GM13976 (cell line): ENCODE measurements around the gene PHF23.

Experiments
- DNase-seq: peaks from one replicate; pipeline ENCODE4 v3.0.0; 2012; ENCODE audit warnings: low spot score
- in situ Hi-C: fragments of 300-500 bp; cut with MboI; formaldehyde crosslinking; loops from one replicate; pipeline ENCODE4 v1.12.0; 2022; ENCODE audit warnings: low sequenced_read_pairs, mixed read lengths, inconsistent platforms; ENCODE audit not compliant: unreplicated experiment
- TF ChIP-seq, protein P1 (sequence below): IDR thresholded peaks from 2 replicates; pipeline ENCODE4 v1.5.1; 2012; ENCODE audit warnings: borderline replicate concordance, mild to moderate bottlenecking; ENCODE audit not compliant: insufficient read depth; ENCODE audit errors: extremely low read depth, missing control alignments, control extremely low read depth

The PHF23 gene

DNA sequence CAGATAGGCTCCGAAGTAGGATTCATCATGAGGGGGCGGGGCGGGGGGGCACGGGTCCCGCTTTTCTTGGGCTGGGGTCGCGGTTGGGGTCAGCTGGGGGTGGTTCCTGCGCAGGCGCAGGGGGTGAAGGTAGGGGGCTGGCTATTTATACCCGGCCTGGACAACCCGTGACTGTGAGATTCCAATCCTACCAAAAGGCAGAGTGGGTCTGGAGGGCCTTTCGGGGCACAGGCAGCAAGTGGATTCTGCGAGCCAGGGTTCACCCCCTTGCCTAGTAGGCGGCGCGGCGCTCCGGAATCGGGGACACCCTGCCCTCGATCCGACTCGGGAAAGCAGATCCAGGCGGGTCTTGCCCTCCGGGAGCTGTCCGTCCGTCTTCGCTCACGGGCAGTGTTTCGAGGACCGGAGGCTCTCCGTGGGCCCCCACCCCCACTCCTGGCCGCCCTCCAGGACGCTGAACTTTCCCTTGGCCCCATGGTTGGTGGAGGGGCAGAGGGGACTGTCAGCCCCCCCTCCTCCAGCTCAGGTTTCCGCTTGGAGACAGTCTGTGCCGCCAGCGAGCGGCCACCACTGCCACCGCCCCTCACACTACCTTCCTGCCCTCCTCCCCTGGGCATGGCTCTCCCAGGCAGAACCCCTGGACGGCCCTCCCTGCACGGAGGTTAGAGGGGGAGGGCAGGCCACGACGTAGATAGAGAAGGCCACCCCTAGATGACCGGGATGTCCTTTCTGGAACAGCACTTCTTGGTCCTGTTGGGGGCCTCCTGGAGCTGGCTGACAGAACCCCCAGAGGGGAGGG lies 42.9 kb upstream of the PHF23 start:
- TF ChIP-seq, protein P1, sequence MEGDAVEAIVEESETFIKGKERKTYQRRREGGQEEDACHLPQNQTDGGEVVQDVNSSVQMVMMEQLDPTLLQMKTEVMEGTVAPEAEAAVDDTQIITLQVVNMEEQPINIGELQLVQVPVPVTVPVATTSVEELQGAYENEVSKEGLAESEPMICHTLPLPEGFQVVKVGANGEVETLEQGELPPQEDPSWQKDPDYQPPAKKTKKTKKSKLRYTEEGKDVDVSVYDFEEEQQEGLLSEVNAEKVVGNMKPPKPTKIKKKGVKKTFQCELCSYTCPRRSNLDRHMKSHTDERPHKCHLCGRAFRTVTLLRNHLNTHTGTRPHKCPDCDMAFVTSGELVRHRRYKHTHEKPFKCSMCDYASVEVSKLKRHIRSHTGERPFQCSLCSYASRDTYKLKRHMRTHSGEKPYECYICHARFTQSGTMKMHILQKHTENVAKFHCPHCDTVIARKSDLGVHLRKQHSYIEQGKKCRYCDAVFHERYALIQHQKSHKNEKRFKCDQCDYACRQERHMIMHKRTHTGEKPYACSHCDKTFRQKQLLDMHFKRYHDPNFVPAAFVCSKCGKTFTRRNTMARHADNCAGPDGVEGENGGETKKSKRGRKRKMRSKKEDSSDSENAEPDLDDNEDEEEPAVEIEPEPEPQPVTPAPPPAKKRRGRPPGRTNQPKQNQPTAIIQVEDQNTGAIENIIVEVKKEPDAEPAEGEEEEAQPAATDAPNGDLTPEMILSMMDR, result no peak
- in situ Hi-C loops, result loop anchor here (25.0 kb wide), 1 partner anchor 245 kb away; the partner anchor contains the start of genes SLC16A11 and SLC16A13
- peak; percentile 37 for DNase-seq

DNA sequence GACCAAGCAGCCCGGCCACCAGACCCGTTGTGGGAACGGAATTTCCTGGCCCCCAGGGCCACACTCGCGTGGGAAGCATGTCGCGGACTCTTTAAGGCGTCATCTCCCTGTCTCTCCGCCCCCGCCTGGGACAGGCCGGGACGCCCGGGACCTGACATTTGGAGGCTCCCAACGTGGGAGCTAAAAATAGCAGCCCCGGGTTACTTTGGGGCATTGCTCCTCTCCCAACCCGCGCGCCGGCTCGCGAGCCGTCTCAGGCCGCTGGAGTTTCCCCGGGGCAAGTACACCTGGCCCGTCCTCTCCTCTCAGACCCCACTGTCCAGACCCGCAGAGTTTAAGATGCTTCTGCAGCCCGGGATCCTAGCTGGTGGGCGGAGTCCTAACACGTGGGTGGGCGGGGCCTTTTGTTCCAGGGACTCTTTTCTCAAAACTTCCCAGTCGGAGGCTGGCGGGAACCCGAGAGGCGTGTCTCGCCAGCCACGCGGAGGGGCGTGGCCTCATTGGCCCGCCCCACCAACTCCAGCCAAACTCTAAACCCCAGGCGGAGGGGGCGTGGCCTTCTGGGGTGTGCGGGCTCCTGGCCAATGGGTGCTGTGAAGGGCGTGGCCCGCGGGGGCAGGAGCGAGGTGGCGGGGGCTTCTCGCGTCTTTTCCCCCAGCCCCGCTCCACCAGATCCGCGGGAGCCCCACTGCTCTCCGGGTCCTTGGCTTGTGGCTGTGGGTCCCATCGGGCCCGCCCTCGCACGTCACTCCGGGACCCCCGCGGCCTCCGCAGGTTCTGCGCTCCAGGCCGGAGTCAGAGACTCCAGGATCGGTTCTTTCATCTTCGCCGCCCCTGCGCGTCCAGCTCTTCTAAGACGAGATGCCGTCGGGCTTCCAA lies 42.1 kb upstream of the PHF23 start, which contains the start of gene SLC2A4:
SLC2A4 (plus strand) TSS at position 645 of the 879 bp plus-strand sequence; CDS start at position 862, 217 bp downstream.
- in situ Hi-C loops, result loop anchor here (25.0 kb wide), 1 partner anchor 244 kb away; the partner anchor contains the start of genes SLC16A11 and SLC16A13
- DNase-seq, result peak; percentile 99
- TF ChIP-seq, protein P1, result no peak

DNA sequence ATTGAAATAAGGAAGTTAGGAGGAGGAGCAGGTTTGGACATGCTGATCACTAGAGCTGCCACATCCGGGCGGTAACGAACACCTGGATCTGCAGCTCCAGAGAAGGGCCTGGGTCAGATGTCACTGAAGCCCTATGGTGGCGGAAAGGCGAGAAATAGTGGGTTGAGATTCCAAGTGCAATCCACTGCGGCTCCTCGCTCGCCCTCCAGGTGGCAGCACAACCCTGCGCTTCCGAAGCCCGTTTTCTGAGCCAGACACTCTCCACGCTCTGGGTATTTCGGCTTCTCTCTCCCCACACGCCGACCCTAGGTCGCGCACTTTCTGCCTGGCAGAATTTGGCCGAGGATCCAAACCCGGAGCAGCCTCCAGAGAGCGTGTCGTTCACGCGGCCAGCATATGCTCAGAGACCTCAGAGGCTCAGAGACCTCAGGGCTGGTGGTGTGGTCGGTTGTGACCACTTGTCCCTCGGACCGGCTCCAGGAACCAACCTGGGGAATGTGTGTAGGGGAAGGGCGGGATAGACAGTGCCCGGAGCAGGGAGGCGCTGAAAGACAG lies 41.3 kb upstream of the PHF23 start:
- in situ Hi-C loops, result loop anchor here (25.0 kb wide), 1 partner anchor 243 kb away; the partner anchor contains the start of genes SLC16A11 and SLC16A13
- peak; percentile 90 for DNase-seq
- TF ChIP-seq, protein P1, result peak; percentile 65

DNA sequence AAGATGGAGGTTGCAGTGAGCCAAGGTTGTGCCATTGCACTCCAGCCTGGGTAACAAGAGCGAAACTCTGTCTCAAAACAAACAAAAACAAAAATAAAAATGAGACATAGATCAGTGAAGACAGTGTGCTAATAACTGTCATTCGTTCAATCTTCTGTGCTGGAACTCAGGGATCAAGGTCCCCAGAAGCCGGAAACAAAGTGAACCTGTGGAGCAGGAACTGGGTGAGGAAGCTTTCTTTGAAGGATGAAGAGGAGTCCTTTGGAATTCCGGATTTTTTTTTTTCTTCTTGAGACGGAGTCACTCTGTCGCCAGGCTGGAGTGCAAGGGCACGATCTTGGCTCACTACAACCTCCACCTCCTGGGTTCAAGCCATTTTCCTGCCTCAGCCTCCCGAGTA lies 40.2 kb upstream of the PHF23 start:
- no peak for DNase-seq
- in situ Hi-C loops, result loop anchor here (25.0 kb wide), 1 partner anchor 242 kb away; the partner anchor contains the start of genes SLC16A11 and SLC16A13
- TF ChIP-seq, protein P1, result no peak

DNA sequence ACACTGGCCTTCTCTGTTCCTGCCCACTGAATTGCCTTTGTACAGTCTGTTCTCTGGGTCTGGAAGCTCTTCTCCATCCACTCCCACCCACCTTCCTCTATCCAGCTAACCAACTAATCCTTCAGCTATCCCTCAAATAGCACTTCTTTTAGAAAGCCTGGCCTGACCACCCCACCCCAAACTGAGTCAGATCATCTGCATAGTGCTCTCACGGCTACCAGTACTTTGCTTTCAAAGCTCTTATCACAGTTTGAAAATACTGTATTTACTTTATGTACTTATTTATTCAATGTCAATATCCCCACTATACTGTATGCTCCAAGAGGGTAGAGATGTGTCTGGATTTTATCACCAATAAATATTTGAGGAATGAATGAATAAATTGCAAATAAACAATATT lies 27.5 kb upstream of the PHF23 start:
- in situ Hi-C loops, result no loop called here
- TF ChIP-seq, protein P1, result no peak

DNA sequence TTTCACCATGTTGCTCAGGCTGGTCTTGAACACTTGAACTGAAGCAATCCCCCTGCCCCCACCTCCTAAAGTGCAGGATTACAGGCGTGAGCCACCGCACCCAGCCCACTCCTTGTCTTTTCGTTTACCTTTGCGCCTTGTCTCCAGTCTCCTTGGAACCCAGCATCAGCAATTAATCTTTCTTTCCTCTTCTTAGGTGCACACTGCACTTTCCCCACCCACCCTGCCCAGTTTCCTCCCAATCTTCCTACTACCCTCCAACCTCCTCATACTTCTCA lies 24.5 kb upstream of the PHF23 start:
- in situ Hi-C loops, result no loop called here
- DNase-seq, result no peak
- TF ChIP-seq, protein P1, result no peak

More for the DNA sequence above, 27.5 kb upstream of the PHF23 start:
- DNase-seq, result no peak
